Activated T-helper 2 cell treated with anti-CD3 and anti-CD28 coated beads, Interferon-gamma antibody, Interleukin-2, Interleukin-4, amounts not matched to agents 10 μg/mL and 5 μg/mL and 100 μg/mL, durations not matched to agents 14 hours and 24 hours and 36 hours (primary cell): ENCODE data around the gene CDS1. TPM values are rescaled to one million over a fixed set of nuclear protein-coding genes. Genes with fewer than 3 reads are reported as not detected.
A peak's percentile ranks its signal among the peaks of the same experiment; 100 is the strongest.
"Not testable (repeated sequence)": the region's sequence is repeated elsewhere in the genome, so short reads cannot be mapped to it uniquely, and the experiment has no call there.

Experiments used
- DNase-seq: peaks from one replicate; pipeline ENCODE4 v3.0.0; 2021; ENCODE audit warnings: low spot score
- H3K27ac Mint-ChIP-seq: one replicate; pipeline ENCODE4 v1.8.0; 2021; ENCODE audit warnings: mixed read lengths
- H3K27me3 Mint-ChIP-seq: one replicate; pipeline ENCODE4 v1.8.0; 2021; ENCODE audit warnings: low read depth, mixed read lengths
- H3K36me3 Mint-ChIP-seq: one replicate; pipeline ENCODE4 v1.8.0; 2021; ENCODE audit warnings: low read depth, mixed read lengths
- H3K4me1 Mint-ChIP-seq: one replicate; pipeline ENCODE4 v1.8.0; 2021; ENCODE audit warnings: low read depth, mixed read lengths
- H3K4me3 Mint-ChIP-seq: one replicate; pipeline ENCODE4 v1.8.0; 2021; ENCODE audit warnings: low read depth, mild to moderate bottlenecking, moderate library complexity, mixed read lengths
- H3K9me3 Mint-ChIP-seq: one replicate; pipeline ENCODE4 v1.8.0; 2021; ENCODE audit warnings: mixed read lengths
- intact Hi-C: fragments of 100-400 bp; cut with micrococcal nuclease; formaldehyde crosslinking; loops from one replicate; pipeline ENCODE4 v1.15.1; 2023
- total RNA-seq: library from RNA; stranded (reverse); gene quantifications from 2 replicates; pipeline ENCODE4 v1.2.3, GENCODE V29; 2022

CDS1 gene
- total RNA-seq = not detected in 2 replicates

GRCh38 chr4:84582988-84583875 lies at the start of gene CDS1:
Gene CDS1 (plus strand): TSS chr4:84583127. CDS start chr4:84583402, 275 bp downstream.
- peak; percentile 9 for DNase-seq
- peaks cover 54% of the 10 kb centered on the region for H3K27me3 Mint-ChIP-seq
- H3K27ac Mint-ChIP-seq = no peak within 1 kb of the TSS

GRCh38 chr4:84535901-84536300 lies 47.0 kb upstream of the CDS1 start:
- intact Hi-C loops = no loop called here
- DNase-seq = no peak
- Mint-ChIP-seq H3K4me3 (no peak overlapping the region), H3K36me3 (no peaks in the 10 kb centered on the region), H3K27ac (no peak overlapping the region), H3K9me3 (no peaks in the 10 kb centered on the region), H3K27me3 (peaks cover 3% of the 10 kb centered on the region), H3K4me1 (no peaks in the 10 kb centered on the region)

More at GRCh38 chr4:84582988-84583875, at the start of gene CDS1:
- no peaks in the 10 kb centered on the region for H3K36me3 Mint-ChIP-seq
- H3K4me1 Mint-ChIP-seq = peaks cover 10% of the 10 kb centered on the region
- no peaks in the 10 kb centered on the region for H3K9me3 Mint-ChIP-seq
- peak within 1 kb of the TSS; percentile 73 for H3K4me3 Mint-ChIP-seq
- intact Hi-C loops = loop anchor here (2.0 to 5.0 kb wide), 2 partner anchors 80 to 384 kb away; partner anchors contain the start of gene WDFY3

GRCh38 chr4:84545093-84545492 lies 37.8 kb upstream of the CDS1 start:
- Mint-ChIP-seq H3K4me1 (no peaks in the 10 kb centered on the region), H3K4me3 (no peak overlapping the region), H3K36me3 (no peaks in the 10 kb centered on the region), H3K27ac (no peak overlapping the region), H3K27me3 (no peaks in the 10 kb centered on the region), H3K9me3 (no peaks in the 10 kb centered on the region)
- no peak for DNase-seq
- intact Hi-C loops = no loop called here

- no peaks in the 10 kb centered on the region for H3K9me3 Mint-ChIP-seq
- H3K36me3 Mint-ChIP-seq = no peaks in the 10 kb centered on the region
- no peak overlapping the region for H3K27ac Mint-ChIP-seq
- intact Hi-C loops = no loop called here
- no peak for DNase-seq
- H3K27me3 Mint-ChIP-seq = no peaks in the 10 kb centered on the region
- H3K4me3 Mint-ChIP-seq = no peak overlapping the region
- H3K4me1 Mint-ChIP-seq = no peaks in the 10 kb centered on the region
Measured at GRCh38 chr4:84547211-84547610, 35.7 kb upstream of the CDS1 start.

GRCh38 chr4:84549191-84549590 lies 33.7 kb upstream of the CDS1 start:
- H3K4me3 Mint-ChIP-seq, H3K4me1 Mint-ChIP-seq, H3K9me3 Mint-ChIP-seq, H3K36me3 Mint-ChIP-seq, H3K27ac Mint-ChIP-seq, DNase-seq, intact Hi-C loops, H3K27me3 Mint-ChIP-seq: not testable (repeated sequence)

GRCh38 chr4:84562156-84562555 lies 20.8 kb upstream of the CDS1 start:
- no peaks in the 10 kb centered on the region for H3K27me3 Mint-ChIP-seq

GRCh38 chr4:84563002-84563401 lies 19.9 kb upstream of the CDS1 start:
- no peaks in the 10 kb centered on the region for H3K4me1 Mint-ChIP-seq
- H3K4me3 Mint-ChIP-seq = no peak overlapping the region
- intact Hi-C loops = no loop called here
- DNase-seq = no peak
- no peaks in the 10 kb centered on the region for H3K27me3 Mint-ChIP-seq
- H3K27ac Mint-ChIP-seq = no peak overlapping the region
- H3K36me3 Mint-ChIP-seq = no peaks in the 10 kb centered on the region
- H3K9me3 Mint-ChIP-seq = no peaks in the 10 kb centered on the region

More at GRCh38 chr4:84562156-84562555, 20.8 kb upstream of the CDS1 start:
- Mint-ChIP-seq H3K9me3 (no peaks in the 10 kb centered on the region), H3K4me3 (no peak overlapping the region), H3K36me3 (no peaks in the 10 kb centered on the region), H3K4me1 (no peaks in the 10 kb centered on the region), H3K27ac (no peak overlapping the region)
- DNase-seq = no peak
- intact Hi-C loops = no loop called here

GRCh38 chr4:84565951-84566350 lies 17.0 kb upstream of the CDS1 start:
- H3K36me3 Mint-ChIP-seq = no peaks in the 10 kb centered on the region
- no peaks in the 10 kb centered on the region for H3K4me1 Mint-ChIP-seq
- H3K27me3 Mint-ChIP-seq = no peaks in the 10 kb centered on the region

GRCh38 chr4:84568496-84568895 lies 14.4 kb upstream of the CDS1 start:
- Mint-ChIP-seq H3K27ac (no peak overlapping the region), H3K27me3 (peaks cover 1% of the 10 kb centered on the region), H3K4me1 (peaks cover 7% of the 10 kb centered on the region), H3K36me3 (no peaks in the 10 kb centered on the region), H3K9me3 (no peaks in the 10 kb centered on the region), H3K4me3 (no peak overlapping the region)
- no peak for DNase-seq
- intact Hi-C loops = no loop called here

More at GRCh38 chr4:84565951-84566350, 17.0 kb upstream of the CDS1 start:
- intact Hi-C loops = no loop called here
- DNase-seq = no peak
- H3K4me3 Mint-ChIP-seq = no peak overlapping the region
- no peak overlapping the region for H3K27ac Mint-ChIP-seq
- no peaks in the 10 kb centered on the region for H3K9me3 Mint-ChIP-seq

- Mint-ChIP-seq H3K4me3 (no peak overlapping the region), H3K4me1 (peaks cover 8% of the 10 kb centered on the region), H3K27me3 (peaks cover 1% of the 10 kb centered on the region), H3K27ac (no peak overlapping the region), H3K36me3 (no peaks in the 10 kb centered on the region), H3K9me3 (no peaks in the 10 kb centered on the region)
- DNase-seq = no peak
- intact Hi-C loops = no loop called here
Measured at GRCh38 chr4:84569009-84569408, 13.9 kb upstream of the CDS1 start.

GRCh38 chr4:84573385-84574068 lies 9.4 kb upstream of the CDS1 start:
- Mint-ChIP-seq H3K27me3 (peaks cover 7% of the 10 kb centered on the region), H3K36me3 (no peaks in the 10 kb centered on the region), H3K4me1 (peaks cover 13% of the 10 kb centered on the region), H3K9me3 (no peaks in the 10 kb centered on the region), H3K4me3 (no peak overlapping the region), H3K27ac (no peak overlapping the region)
- no peak for DNase-seq
- intact Hi-C loops = no loop called here

- intact Hi-C loops = no loop called here
- H3K27ac Mint-ChIP-seq = no peak overlapping the region
- no peak overlapping the region for H3K4me3 Mint-ChIP-seq
- peaks cover 13% of the 10 kb centered on the region for H3K4me1 Mint-ChIP-seq
- H3K36me3 Mint-ChIP-seq = no peaks in the 10 kb centered on the region
- no peaks in the 10 kb centered on the region for H3K9me3 Mint-ChIP-seq
- DNase-seq = no peak
- peaks cover 9% of the 10 kb centered on the region for H3K27me3 Mint-ChIP-seq
Measured at GRCh38 chr4:84574069-84574720, 8.7 kb upstream of the CDS1 start.
